DND-41 (cell line): ENCODE results near the gene PTGR2.

Experiments
- ATAC-seq: fragments of 200-7000 bp; cut with Tn5 transposase; 3 replicates; pipeline ENCODE4 v1.9.1; 2021; ENCODE audit warnings: low read depth; ENCODE audit not compliant: insufficient read depth
- DNase-seq: peaks from one replicate; pipeline ENCODE4 v3.0.0-alpha.2; 2020
- H2AFZ ChIP-seq: 2 replicates; pipeline ENCODE4 v1.6.0; 2012; ENCODE audit warnings: low read depth, low read length
- H3K27ac ChIP-seq: 2 replicates; pipeline ENCODE4 v1.5.1; 2012; ENCODE audit warnings: low read length, inconsistent platforms
- H3K27me3 ChIP-seq: fragments of 200-600 bp; sonication (generic); 2 replicates; pipeline ENCODE4 v1.6.0; 2012; ENCODE audit warnings: low read length, mild to moderate bottlenecking, inconsistent platforms; ENCODE audit not compliant: insufficient read depth, poor library complexity
- H3K36me3 ChIP-seq: 2 replicates; pipeline ENCODE4 v1.5.1; 2012; ENCODE audit warnings: low read length, inconsistent platforms; ENCODE audit not compliant: insufficient read depth
- H3K4me1 ChIP-seq: 2 replicates; pipeline ENCODE4 v1.5.1; 2012; ENCODE audit warnings: mild to moderate bottlenecking, low read length; ENCODE audit not compliant: insufficient read depth
- H3K4me2 ChIP-seq: 2 replicates; pipeline ENCODE4 v1.6.0; 2012; ENCODE audit warnings: mild to moderate bottlenecking, moderate library complexity, low read length, inconsistent platforms; ENCODE audit not compliant: insufficient read depth
- H3K4me3 ChIP-seq, 2 experiments: fragments of 200-600 bp in 1 of 2; shearing (Covaris generic) in 1 of 2; 2 replicates each; pipeline ENCODE4 v1.5.1; 2012 to 2016; ENCODE audit warnings: inconsistent platforms in 2 of 2, low read length in 2 of 2, mild to moderate bottlenecking in 2 of 2, low read depth in 1 of 2, moderate library complexity in 1 of 2
- H3K79me2 ChIP-seq: 2 replicates; pipeline ENCODE4 v1.6.0; 2012; ENCODE audit warnings: low read length, inconsistent platforms; ENCODE audit not compliant: insufficient read depth
- H3K9ac ChIP-seq: 2 replicates; pipeline ENCODE4 v1.6.0; 2012; ENCODE audit warnings: low read depth, mild to moderate bottlenecking, inconsistent platforms, low read length, moderate library complexity
- H3K9me3 ChIP-seq: 2 replicates; pipeline ENCODE4 v1.5.1; 2012; ENCODE audit warnings: low read length, moderate library complexity, mild to moderate bottlenecking, inconsistent platforms; ENCODE audit not compliant: insufficient read depth, severe bottlenecking
- H4K20me1 ChIP-seq: 2 replicates; pipeline ENCODE4 v1.6.0; 2012; ENCODE audit warnings: low read length; ENCODE audit not compliant: insufficient read depth
- CTCF ChIP-seq: IDR thresholded peaks from 2 replicates; pipeline ENCODE4 v1.5.1; 2012; ENCODE audit warnings: borderline replicate concordance, low read length, moderate library complexity, mild to moderate bottlenecking; ENCODE audit not compliant: poor library complexity, severe bottlenecking; ENCODE audit errors: extremely low read depth
- EZH2 ChIP-seq: IDR thresholded peaks from 3 replicates; pipeline ENCODE4 v1.6.1; 2012; ENCODE audit warnings: borderline replicate concordance, low read depth, mild to moderate bottlenecking, moderate library complexity, low read length, inconsistent platforms; ENCODE audit not compliant: severe bottlenecking

The PTGR2 gene

GRCh38 chr14:73861073-73861472 lies 9.4 kb downstream of the PTGR2 start:
- H3K27ac ChIP-seq = no peak overlapping the region
- H2AFZ ChIP-seq = no peak overlapping the region
- H3K4me3 ChIP-seq = no peak overlapping the region
- no peaks in the 10 kb centered on the region for H3K27me3 ChIP-seq
- H4K20me1 ChIP-seq = no peaks in the 10 kb centered on the region
- H3K4me2 ChIP-seq = no peak overlapping the region
- TF ChIP-seq EZH2 (no peak), CTCF (no peak)
- ATAC-seq (no peak), DNase-seq (no peak)
- H3K9ac ChIP-seq = no peak overlapping the region
- H3K79me2 ChIP-seq = no peaks in the 10 kb centered on the region
- no peaks in the 10 kb centered on the region for H3K9me3 ChIP-seq
- peaks cover 14% of the 10 kb centered on the region; the same call in 1 of the 2 replicates for H3K36me3 ChIP-seq
- H3K4me1 ChIP-seq = no peaks in the 10 kb centered on the region

GRCh38 chr14:73862480-73862879 lies 10.8 kb downstream of the PTGR2 start:
- Histone ChIP-seq H3K9me3 (no peaks in the 10 kb centered on the region), H3K4me1 (no peaks in the 10 kb centered on the region), H3K4me2 (no peak overlapping the region), H2AFZ (no peak overlapping the region), H3K27ac (no peak overlapping the region), H3K27me3 (no peaks in the 10 kb centered on the region), H3K9ac (no peak overlapping the region), H4K20me1 (no peaks in the 10 kb centered on the region), H3K4me3 (no peak overlapping the region), H3K36me3 (peaks cover 14% of the 10 kb centered on the region; the same call in 1 of the 2 replicates), H3K79me2 (no peaks in the 10 kb centered on the region)
- no peak for TF ChIP-seq EZH2
- TF ChIP-seq CTCF = no peak
- ATAC-seq (no peak), DNase-seq (no peak)

- H3K4me1 ChIP-seq = no peaks in the 10 kb centered on the region
- H3K27ac ChIP-seq = no peak overlapping the region
- H2AFZ ChIP-seq = no peak overlapping the region
- H3K4me2 ChIP-seq = no peak overlapping the region
- H4K20me1 ChIP-seq = no peaks in the 10 kb centered on the region
- no peaks in the 10 kb centered on the region for H3K79me2 ChIP-seq
- H3K4me3 ChIP-seq = no peak overlapping the region
- H3K36me3 ChIP-seq = peaks cover 14% of the 10 kb centered on the region; the same call in 1 of the 2 replicates
- H3K9me3 ChIP-seq = no peaks in the 10 kb centered on the region
- DNase-seq = no peak
- no peak for TF ChIP-seq CTCF
- TF ChIP-seq EZH2 = no peak
- ATAC-seq = no peak
- H3K9ac ChIP-seq = no peak overlapping the region
- no peaks in the 10 kb centered on the region for H3K27me3 ChIP-seq
These were observed 11.6 kb downstream of the PTGR2 start for GRCh38 chr14:73863209-73863608.
